Stomach (tissue), 9 donors: ENCODE measurements around the gene FCAMR. TPM values are rescaled to one million over a fixed set of nuclear protein-coding genes. Genes with fewer than 3 reads are reported as not detected.

Experiments used
- DNase-seq, 2 donors: peaks; one replicate each; pipeline versions ENCODE4 v3.0.0 to v3.0.0-alpha.2; 2013 to 2019
- H3K27ac ChIP-seq, 5 donors: fragments of 200-600 bp in 4 of 5; sonication (generic) in 4 of 5; one replicate each; pipeline ENCODE4 v1.5.1; 2013 to 2019; ENCODE audit warnings: mild to moderate bottlenecking in 1 of 5, moderate library complexity in 1 of 5
- H3K27me3 ChIP-seq, 3 donors: fragments of 200-600 bp; sonication (generic); one replicate each; pipeline ENCODE4 v1.5.1; 2017 to 2019; ENCODE audit warnings: mixed run types in 1 of 3
- H3K36me3 ChIP-seq, 4 donors: fragments of 200-600 bp; sonication (generic); 1 replicate in 3 of 4; 2 replicates in 1 of 4; pipeline ENCODE4 v1.5.1; 2016 to 2019
- H3K4me1 ChIP-seq, 4 donors: fragments of 200-600 bp; sonication (generic); one replicate each; pipeline ENCODE4 v1.5.1; 2016 to 2019
- H3K4me3 ChIP-seq, 4 donors: fragments of 200-600 bp; sonication (generic) in 3 of 4; one replicate each; pipeline ENCODE4 v1.5.1; 2016 to 2019; ENCODE audit warnings: mild to moderate bottlenecking in 1 of 4
- H3K9me3 ChIP-seq, 4 donors: fragments of 200-600 bp; sonication (generic); one replicate each; pipeline ENCODE4 v1.5.1; 2016 to 2019
- CTCF ChIP-seq, 7 experiments: fragments of 450-650 bp in 4 of 7; fragments of 200-600 bp in 3 of 7; sonication (generic) in 3 of 7; IDR thresholded peaks; one replicate each; pipeline ENCODE4 v1.5.1; 2016 to 2019; ENCODE audit warnings: antibody characterized with exemption in 7 of 7, control low read depth in 2 of 7, mild to moderate bottlenecking in 1 of 7
- EP300 ChIP-seq: sonication (generic); formaldehyde crosslinking; IDR thresholded peaks from one replicate; pipeline ENCODE4 v1.6.1; 2017; ENCODE audit warnings: antibody characterized with exemption
- POLR2A ChIP-seq, 4 donors: fragments of 450-650 bp; IDR thresholded peaks; one replicate each; pipeline ENCODE4 v1.6.1; 2016; ENCODE audit warnings: antibody characterized with exemption in 4 of 4, control low read depth in 2 of 4, mild to moderate bottlenecking in 1 of 4, moderate library complexity in 1 of 4
- POLR2AphosphoS5 ChIP-seq, 3 donors: sonication (generic); formaldehyde crosslinking; IDR thresholded peaks; one replicate each; pipeline ENCODE4 v1.6.1; 2016; ENCODE audit warnings: antibody characterized with exemption in 3 of 3
- WGBS, 5 donors: extraction: QIAGEN DNeasy Blood & Tissue Kit in 3 of 5; methylation state at CpG; one replicate each; pipeline versions ENCODE4 v1.1.5 to v1.1.7; 2013 to 2018; 5-methylcytosine and 5-hydroxymethylcytosine counted together
- intact Hi-C: fragments of 100-400 bp; cut with DNase I; formaldehyde crosslinking; loops from one replicate; pipeline ENCODE4 v1.15.1; 2023; ENCODE audit warnings: low total_unique reads
- polyA plus RNA-seq, 3 donors: library from polyadenylated mRNA; stranded (reverse); fragments of 200-250 nt; gene quantifications; one replicate each; pipeline ENCODE4 v1.2.3, GENCODE V29; 2013
- total RNA-seq, 5 donors: library from RNA; depleted of rRNA; stranded (reverse); fragments of >200 nt; gene quantifications; one replicate each; pipeline versions ENCODE4 v1.1.0 to v1.2.3, GENCODE V29; 2014 to 2016
- donor health status: healthy with polysubstance abuse.
- donor health status: Bipolar disorder and iron deficiency.
- donor health status: healthy.

The FCAMR gene
- total and polyA plus RNA-seq, 8 donors: 0.30 to 0.58 (median 0.37) TPM; not detected in 5

GRCh38 chr1:206953126-206953525 is 17.1 kb downstream of the FCAMR start:
- TF ChIP-seq EP300: no peak
- TF ChIP-seq POLR2AphosphoS5 (IDR thresholded peaks at IDR 0.05): peak in 2 of 3 donors; percentile 70 to 87
- no peak overlapping the region for H3K4me3 ChIP-seq
- no peaks in the 10 kb centered on the region for H3K36me3 ChIP-seq
- DNase-seq: peak; percentile 54 to 77
- intact Hi-C loops: no loop called here
- 35 to 61% (median 46%) methylated on average over 2 to 3 of the region's 3 CpGs for WGBS, 5 donors
- H3K27me3 ChIP-seq: no peaks in the 10 kb centered on the region
- no peaks in the 10 kb centered on the region for H3K9me3 ChIP-seq
- H3K27ac ChIP-seq: peak overlapping the region; percentile 21 to 87 (median 62)
- peaks cover 36 to 53% (median 47%) of the 10 kb centered on the region in 4 donors for H3K4me1 ChIP-seq

GRCh38 chr1:206952171-206952570 is 18.1 kb downstream of the FCAMR start:
- peak overlapping the region; percentile 2 to 87 (median 62) for H3K27ac ChIP-seq
- 26 to 42% (median 37%) methylated on average over 4 of the region's 4 CpGs for WGBS, 5 donors
- no peaks in the 10 kb centered on the region for H3K9me3 ChIP-seq
- intact Hi-C loops: no loop called here
- no peak overlapping the region for H3K4me3 ChIP-seq
- H3K27me3 ChIP-seq: no peaks in the 10 kb centered on the region
- DNase-seq: peak; percentile 43 to 65
- no peaks in the 10 kb centered on the region for H3K36me3 ChIP-seq
- TF ChIP-seq POLR2AphosphoS5 (IDR thresholded peaks at IDR 0.05): peak in 2 of 3 donors; percentile 38 to 52
- no peak for TF ChIP-seq POLR2A (IDR thresholded peaks at IDR 0.05)
- H3K4me1 ChIP-seq: peaks cover 36 to 58% (median 47%) of the 10 kb centered on the region in 4 donors

- Histone ChIP-seq H3K4me1 (peaks cover 33 to 65% (median 47%) of the 10 kb centered on the region in 4 donors), H3K4me3 (no peak overlapping the region), H3K27ac (peak overlapping the region in 4 of 5 donors; percentile 2 to 87 (median 72)), H3K27me3 (no peaks in the 10 kb centered on the region), H3K36me3 (no peaks in the 10 kb centered on the region), H3K9me3 (no peaks in the 10 kb centered on the region)
- TF ChIP-seq POLR2A (IDR thresholded peaks at IDR 0.05) (no peak), EP300 (no peak), POLR2AphosphoS5 (IDR thresholded peaks at IDR 0.05) (peak in 1 of 3 donors; percentile 13), CTCF (IDR thresholded peaks at IDR 0.05) (no peak)
- DNase-seq: peak in 1 of 2 donors; percentile 60
- 43 to 73% (median 49%) methylated on average over 4 of the region's 4 CpGs for WGBS, 5 donors
- intact Hi-C loops: no loop called here
Measured at GRCh38 chr1:206951318-206952100, 18.8 kb downstream of the FCAMR start.

- intact Hi-C loops: no loop called here
- H3K27ac ChIP-seq: no peak overlapping the region
- H3K27me3 ChIP-seq: no peaks in the 10 kb centered on the region
- no peak for DNase-seq
- 91 to 93% (median 91%) methylated on average over 5 of the region's 5 CpGs for WGBS, 5 donors
- no peaks in the 10 kb centered on the region for H3K36me3 ChIP-seq
- TF ChIP-seq EP300 (no peak), CTCF (IDR thresholded peaks at IDR 0.05) (no peak), POLR2A (IDR thresholded peaks at IDR 0.05) (no peak), POLR2AphosphoS5 (IDR thresholded peaks at IDR 0.05) (no peak)
- peaks cover 25 to 48% (median 32%) of the 10 kb centered on the region in 4 donors for H3K4me1 ChIP-seq
- H3K4me3 ChIP-seq: no peak overlapping the region
- H3K9me3 ChIP-seq: no peaks in the 10 kb centered on the region
Measured at GRCh38 chr1:206949641-206950040, 20.6 kb downstream of the FCAMR start.

- TF ChIP-seq CTCF (IDR thresholded peaks at IDR 0.05) (no peak), POLR2A (IDR thresholded peaks at IDR 0.05) (no peak), EP300 (no peak), POLR2AphosphoS5 (IDR thresholded peaks at IDR 0.05) (no peak)
- Histone ChIP-seq H3K4me1 (peaks cover 22 to 44% (median 28%) of the 10 kb centered on the region in 4 donors), H3K4me3 (no peak overlapping the region), H3K27ac (no peak overlapping the region), H3K27me3 (peaks cover 0 to 2% (median 0%) of the 10 kb centered on the region in 3 donors), H3K9me3 (no peaks in the 10 kb centered on the region), H3K36me3 (no peaks in the 10 kb centered on the region)
- no peak for DNase-seq
- 49 to 89% (median 84%) methylated on average over 4 of the region's 4 CpGs for WGBS, 5 donors
- intact Hi-C loops: no loop called here
Measured at GRCh38 chr1:206949208-206949607, 21.1 kb downstream of the FCAMR start.
